ENCODE results near the gene ASH1L. TPM values are rescaled to one million over a fixed set of nuclear protein-coding genes. Genes with fewer than 3 reads are reported as not detected.

ASH1L gene
- total and polyA plus RNA-seq, 2 donors (not counting 3 experiments of a cell fraction or from before 2014, with no cell fraction given) = 11.6 to 29.2 TPM

- TF ChIP-seq POLR2AphosphoS5 (IDR thresholded peaks at IDR 0.05; ENCODE audit: insufficient read depth, low read depth, low read length) = no peak
- no peak for TF ChIP-seq POLR2A (IDR thresholded peaks at IDR 0.05; ENCODE audit: low read depth, low read length)
- TF ChIP-seq EZH2 (IDR thresholded peaks at IDR 0.05; ENCODE audit: borderline replicate concordance, low read depth, low read length, severe bottlenecking) = no peak
- TF ChIP-seq MYC (IDR thresholded peaks at IDR 0.05; ENCODE audit: low read depth, low read length) = no peak
- TF ChIP-seq JUN (IDR thresholded peaks at IDR 0.05; ENCODE audit: borderline replicate concordance, insufficient read depth, insufficient read length, low read depth) = no peak
- no peak for TF ChIP-seq MAX (IDR thresholded peaks at IDR 0.05; ENCODE audit: insufficient read depth, insufficient read length)
- no peak for TF ChIP-seq FOS (IDR thresholded peaks at IDR 0.05; ENCODE audit: borderline replicate concordance, insufficient read depth, low read length)
- no peak for TF ChIP-seq GATA2 (IDR thresholded peaks at IDR 0.05; ENCODE audit: insufficient read depth, insufficient read length, low read depth, low read length)
- no peak for TF ChIP-seq CTCF (IDR thresholded peaks at IDR 0.05; ENCODE audit: extremely low read depth in 1 of 2, insufficient read depth in 1 of 2, low read depth in 1 of 2, low read length in 2 of 2)
- dilution Hi-C loops (cut with MboI; ENCODE audit: extremely low pct_ligation_motif_present, low sequenced_read_pairs) (no loop called here), intact Hi-C loops (cut with micrococcal nuclease) (no loop called here)
- CTCF ChIA-PET = no interaction called here
- H4K20me1 ChIP-seq (replicated peaks; ENCODE audit: control insufficient read depth, extremely low read depth, insufficient read depth, low read length) = no peaks in the 10 kb centered on the region
- no peaks in the 10 kb centered on the region for H3K4me1 ChIP-seq (ENCODE audit: control insufficient read depth, extremely low read depth, insufficient read depth, low read length)
- H3K4me3 ChIP-seq (replicated peaks in 1 of 3; ENCODE audit: insufficient read depth in 1 of 3, low read depth in 1 of 3, low read length in 3 of 3) = no peak overlapping the region
- no peaks in the 10 kb centered on the region for H3K9me3 ChIP-seq (replicated peaks; ENCODE audit: control insufficient read depth, insufficient read depth, low read length)
- POLR2A ChIA-PET = no interaction called here
- H3K36me3 ChIP-seq (ENCODE audit: control insufficient read depth in 2 of 2, extremely low read depth in 1 of 2, insufficient read depth in 2 of 2, low read length in 2 of 2) = peaks cover 0 to 2% of the 10 kb centered on the region in 2 experiments
- H3K4me2 ChIP-seq (ENCODE audit: insufficient read depth, low read length) = no peak overlapping the region
- no peak overlapping the region for H2AFZ ChIP-seq (ENCODE audit: low read depth, low read length)
- no peaks in the 10 kb centered on the region for H3K9me1 ChIP-seq (replicated peaks; ENCODE audit: control insufficient read depth, extremely low read depth, insufficient read depth, low read length)
- H3K27ac ChIP-seq (ENCODE audit: insufficient read depth, low read depth, low read length) = no peak overlapping the region
- H3K27me3 ChIP-seq (ENCODE audit: control insufficient read depth in 2 of 2, insufficient read depth in 2 of 2, low read length in 2 of 2) = no peaks in the 10 kb centered on the region
- H3K79me2 ChIP-seq (ENCODE audit: control insufficient read depth, insufficient read depth, low read length) = no peaks in the 10 kb centered on the region
- FAIRE-seq (no peak), DNase-seq (ENCODE audit: low read depth, low spot score) (no peak)
- no TSS peak for BruUV-seq (replicated peaks)
- no peak overlapping the region for H3K9ac ChIP-seq (replicated peaks; ENCODE audit: extremely low read depth, insufficient read depth, low read length)
These were observed 109.5 kb downstream of the ASH1L start for GRCh38 chr1:155453141-155453540.

Data from endothelial cell of umbilical vein (primary cell).